SU-DHL-6 (cell line): ENCODE data around the gene GOLGA6D.
"Not testable (repeated sequence)": the region's sequence is repeated elsewhere in the genome, so short reads cannot be mapped to it uniquely, and the experiment has no call there.

Experiments
- H2AFZ ChIP-seq: fragments of 200-600 bp; sonication (generic); 2 replicates; pipeline ENCODE4 v1.6.1; 2014; ENCODE audit warnings: low read depth, mild to moderate bottlenecking, moderate library complexity, mixed read lengths, antibody characterized with exemption, low read length; ENCODE audit not compliant: severe bottlenecking
- H3F3A ChIP-seq: fragments of 200-600 bp; shearing (Covaris generic); 2 replicates; pipeline ENCODE4 v1.6.0; 2016; ENCODE audit warnings: antibody characterized with exemption, mild to moderate bottlenecking; ENCODE audit not compliant: insufficient read depth
- H3K27ac ChIP-seq: fragments of 200-600 bp; sonication (generic); 2 replicates; pipeline ENCODE4 v1.5.1; 2016; ENCODE audit warnings: low read depth, mild to moderate bottlenecking, low read length, moderate library complexity, mixed read lengths
- H3K27me3 ChIP-seq: fragments of 200-600 bp; sonication (generic), shearing (Covaris generic); 2 replicates; pipeline ENCODE4 v1.6.0; 2014; ENCODE audit warnings: mild to moderate bottlenecking, low read length
- H3K36me3 ChIP-seq: fragments of 200-600 bp; sonication (generic); 2 replicates; pipeline ENCODE4 v1.6.1; 2014; ENCODE audit warnings: mild to moderate bottlenecking, low read length, mixed read lengths
- H3K4me2 ChIP-seq: fragments of 300-600, 200-600 bp; shearing (Covaris generic), sonication (generic); 2 replicates; pipeline ENCODE4 v1.6.0; 2014; ENCODE audit warnings: low read length, low read depth, mild to moderate bottlenecking; ENCODE audit not compliant: poor library complexity, severe bottlenecking
- H3K4me3 ChIP-seq: fragments of 200-600 bp; sonication (generic); 2 replicates; pipeline ENCODE4 v1.5.1; 2014; ENCODE audit warnings: antibody characterized with exemption, low read length, mild to moderate bottlenecking, mixed read lengths; ENCODE audit not compliant: insufficient read depth, poor library complexity, severe bottlenecking
- H3K79me2 ChIP-seq: fragments of 200-600 bp; sonication (generic); 2 replicates; pipeline ENCODE4 v1.6.1; 2014; ENCODE audit warnings: mild to moderate bottlenecking, low read length, moderate library complexity; ENCODE audit not compliant: insufficient read depth
- H3K9ac ChIP-seq: fragments of 200-600 bp; sonication (generic); 2 replicates; pipeline ENCODE4 v1.7.0; 2014; ENCODE audit warnings: mild to moderate bottlenecking, low read length
- H3K9me2 ChIP-seq: fragments of 200-600 bp; sonication (generic); replicated peaks from 2 replicates; pipeline ENCODE4 v1.6.1; 2014; ENCODE audit warnings: low read length; ENCODE audit not compliant: insufficient read depth
- H3K9me3 ChIP-seq: fragments of 200-600 bp; sonication (generic); 2 replicates; pipeline ENCODE4 v1.6.1; 2014; ENCODE audit warnings: low read length, mixed read lengths; ENCODE audit not compliant: insufficient read depth
- H4K20me1 ChIP-seq: fragments of 200-600 bp; sonication (generic); 2 replicates; pipeline ENCODE4 v1.6.1; 2014; ENCODE audit warnings: low read depth, mild to moderate bottlenecking, antibody characterized with exemption, low read length, moderate library complexity, mixed read lengths
- EZH2phosphoT487 ChIP-seq: fragments of 200-600 bp; sonication (generic), shearing (Covaris generic); conservative IDR thresholded peaks from 2 replicates; pipeline ENCODE4 v1.6.1; 2018; ENCODE audit warnings: mild to moderate bottlenecking, antibody characterized with exemption, low read length, moderate library complexity, mixed read lengths
- TF ChIP-seq, protein P1 (sequence below): fragments of 200-600 bp; sonication (generic); IDR thresholded peaks from one replicate; pipeline ENCODE4 v1.5.1; 2017; ENCODE audit warnings: antibody characterized with exemption, mild to moderate bottlenecking, low read length, moderate library complexity; ENCODE audit not compliant: insufficient read depth, poor library complexity, severe bottlenecking

Gene GOLGA6D

DNA sequence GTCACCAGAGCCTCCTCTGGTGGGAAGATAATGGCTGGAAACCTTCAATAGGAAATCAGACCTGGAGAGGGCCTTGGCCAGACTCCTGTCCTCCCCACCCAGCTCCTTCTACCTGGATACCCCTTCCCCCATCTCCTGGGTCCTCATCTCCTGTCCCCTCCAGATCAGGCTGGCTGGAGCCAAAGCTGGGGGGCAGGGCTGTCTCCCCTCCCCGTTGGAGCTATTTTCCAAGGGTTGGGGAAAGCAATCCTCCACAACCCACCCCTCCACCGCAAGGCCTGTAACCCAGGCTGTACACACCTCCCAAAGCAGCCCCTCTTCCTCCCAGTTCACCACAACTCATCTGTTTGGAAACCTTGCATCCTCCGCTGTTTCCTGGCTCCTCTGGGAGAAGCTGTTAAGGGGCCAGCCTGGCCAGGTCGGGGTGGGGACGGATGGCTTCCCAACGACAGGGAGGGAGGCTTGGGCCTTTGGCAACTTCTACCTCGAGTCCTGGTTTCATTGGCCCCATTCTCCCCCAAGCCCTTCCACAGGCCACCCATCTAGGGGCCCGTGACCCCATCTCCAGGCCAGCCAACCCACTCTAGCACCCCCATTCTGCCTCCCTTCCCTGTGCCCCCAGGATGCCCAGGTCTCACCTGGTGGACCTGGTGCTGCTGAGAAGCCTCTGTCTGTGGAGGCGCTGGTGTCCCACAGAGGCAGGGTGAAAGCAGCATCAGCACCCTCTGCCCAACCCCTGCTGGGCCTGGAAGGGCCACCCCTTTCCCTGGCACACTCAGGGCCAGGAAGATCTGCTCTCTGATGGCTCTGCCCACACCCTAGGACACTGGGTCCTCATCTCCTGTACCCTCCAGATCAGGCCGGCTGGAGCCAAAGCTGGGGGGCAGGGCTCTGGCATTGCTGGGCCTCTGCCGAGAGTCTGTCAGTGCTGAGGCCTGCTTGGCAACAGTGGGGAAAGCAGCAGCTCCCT is 46.6 kb upstream of the GOLGA6D start:
- Histone ChIP-seq H3K9me2 (no peaks in the 10 kb centered on the region), H3K27ac (no peak overlapping the region), H3K9ac (no peak overlapping the region), H3K79me2 (no peaks in the 10 kb centered on the region), H3K4me2 (no peak overlapping the region), H2AFZ (no peak overlapping the region), H4K20me1 (no peaks in the 10 kb centered on the region), H3K27me3 (no peaks in the 10 kb centered on the region), H3K9me3 (no peaks in the 10 kb centered on the region), H3F3A (no peaks in the 10 kb centered on the region), H3K4me3 (no peak overlapping the region), H3K36me3 (no peaks in the 10 kb centered on the region)
- TF ChIP-seq EZH2phosphoT487: no peak
- TF ChIP-seq, protein P1, sequence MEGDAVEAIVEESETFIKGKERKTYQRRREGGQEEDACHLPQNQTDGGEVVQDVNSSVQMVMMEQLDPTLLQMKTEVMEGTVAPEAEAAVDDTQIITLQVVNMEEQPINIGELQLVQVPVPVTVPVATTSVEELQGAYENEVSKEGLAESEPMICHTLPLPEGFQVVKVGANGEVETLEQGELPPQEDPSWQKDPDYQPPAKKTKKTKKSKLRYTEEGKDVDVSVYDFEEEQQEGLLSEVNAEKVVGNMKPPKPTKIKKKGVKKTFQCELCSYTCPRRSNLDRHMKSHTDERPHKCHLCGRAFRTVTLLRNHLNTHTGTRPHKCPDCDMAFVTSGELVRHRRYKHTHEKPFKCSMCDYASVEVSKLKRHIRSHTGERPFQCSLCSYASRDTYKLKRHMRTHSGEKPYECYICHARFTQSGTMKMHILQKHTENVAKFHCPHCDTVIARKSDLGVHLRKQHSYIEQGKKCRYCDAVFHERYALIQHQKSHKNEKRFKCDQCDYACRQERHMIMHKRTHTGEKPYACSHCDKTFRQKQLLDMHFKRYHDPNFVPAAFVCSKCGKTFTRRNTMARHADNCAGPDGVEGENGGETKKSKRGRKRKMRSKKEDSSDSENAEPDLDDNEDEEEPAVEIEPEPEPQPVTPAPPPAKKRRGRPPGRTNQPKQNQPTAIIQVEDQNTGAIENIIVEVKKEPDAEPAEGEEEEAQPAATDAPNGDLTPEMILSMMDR: no peak

DNA sequence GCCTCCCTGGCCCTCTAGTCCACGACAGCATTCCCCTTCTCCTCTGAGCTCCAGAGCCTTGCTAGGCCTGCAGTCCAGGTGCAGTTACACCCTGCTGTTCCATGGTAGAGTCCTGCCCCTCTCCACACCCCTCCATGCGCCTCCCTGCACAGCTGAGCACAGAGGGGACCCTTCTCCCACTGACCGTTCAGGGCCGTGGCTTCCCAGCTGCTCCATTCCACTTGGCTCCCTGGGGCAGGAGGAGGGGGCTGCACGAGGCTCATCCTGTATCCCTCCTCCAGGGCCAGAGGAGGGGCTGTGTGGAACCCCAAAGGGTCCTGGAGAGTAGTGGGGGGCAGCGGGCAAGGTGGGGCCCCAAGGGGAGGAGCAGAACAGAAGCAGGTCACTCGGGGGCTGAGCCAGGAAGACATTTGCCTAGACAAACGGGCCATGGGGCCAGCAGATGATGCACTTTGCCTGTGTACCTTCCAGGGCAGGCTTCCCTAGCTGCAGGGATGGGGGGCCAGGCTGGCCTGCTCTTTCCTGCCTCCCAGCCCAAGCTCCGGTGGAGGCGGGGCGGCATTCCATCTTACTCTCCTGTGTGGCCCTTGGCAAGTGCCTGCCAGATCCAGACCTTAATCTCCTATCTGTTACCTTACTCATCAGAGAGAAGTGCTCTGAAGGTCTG is 45.2 kb upstream of the GOLGA6D start:
- H3K9me3 ChIP-seq: no peaks in the 10 kb centered on the region
- H3K4me2 ChIP-seq: no peak overlapping the region
- no peaks in the 10 kb centered on the region for H3F3A ChIP-seq
- no peaks in the 10 kb centered on the region for H3K9me2 ChIP-seq
- no peaks in the 10 kb centered on the region for H3K27me3 ChIP-seq
- H3K9ac ChIP-seq: no peak overlapping the region
- TF ChIP-seq, protein P1: no peak
- TF ChIP-seq EZH2phosphoT487: no peak
- no peaks in the 10 kb centered on the region for H4K20me1 ChIP-seq
- H3K79me2 ChIP-seq: no peaks in the 10 kb centered on the region
- no peaks in the 10 kb centered on the region for H3K36me3 ChIP-seq
- H3K27ac ChIP-seq: no peak overlapping the region
- H3K4me3 ChIP-seq: no peak overlapping the region
- H2AFZ ChIP-seq: no peak overlapping the region

DNA sequence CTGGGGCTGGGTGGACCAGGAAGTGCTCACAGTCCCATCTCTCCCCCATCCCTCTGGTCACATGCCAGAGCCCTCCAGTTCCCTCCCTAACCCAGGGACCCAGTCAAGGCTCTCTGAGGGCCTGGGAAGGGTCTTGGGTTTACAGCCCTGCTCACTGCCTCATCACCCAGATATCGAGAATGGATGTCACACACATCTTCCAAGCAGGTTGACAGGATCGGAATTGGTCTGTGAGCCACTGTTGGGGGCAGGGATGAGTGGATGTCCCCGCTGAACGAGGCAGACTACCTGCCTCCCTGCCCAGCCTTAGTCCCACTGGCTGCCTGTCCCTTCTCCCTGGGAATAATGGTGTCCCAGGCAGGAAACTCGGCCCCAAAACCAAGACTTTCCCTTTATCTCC is 44.5 kb upstream of the GOLGA6D start:
- H3K9me3 ChIP-seq: no peaks in the 10 kb centered on the region
- no peak overlapping the region for H2AFZ ChIP-seq
- H3K4me3 ChIP-seq: no peak overlapping the region
- no peak overlapping the region for H3K4me2 ChIP-seq
- TF ChIP-seq EZH2phosphoT487: no peak
- TF ChIP-seq, protein P1: no peak
- H3K36me3 ChIP-seq: no peaks in the 10 kb centered on the region
- H3F3A ChIP-seq: no peaks in the 10 kb centered on the region
- H3K9me2 ChIP-seq: no peaks in the 10 kb centered on the region
- H3K27me3 ChIP-seq: no peaks in the 10 kb centered on the region
- H3K9ac ChIP-seq: no peak overlapping the region
- no peak overlapping the region for H3K27ac ChIP-seq
- no peaks in the 10 kb centered on the region for H4K20me1 ChIP-seq
- no peaks in the 10 kb centered on the region for H3K79me2 ChIP-seq

DNA sequence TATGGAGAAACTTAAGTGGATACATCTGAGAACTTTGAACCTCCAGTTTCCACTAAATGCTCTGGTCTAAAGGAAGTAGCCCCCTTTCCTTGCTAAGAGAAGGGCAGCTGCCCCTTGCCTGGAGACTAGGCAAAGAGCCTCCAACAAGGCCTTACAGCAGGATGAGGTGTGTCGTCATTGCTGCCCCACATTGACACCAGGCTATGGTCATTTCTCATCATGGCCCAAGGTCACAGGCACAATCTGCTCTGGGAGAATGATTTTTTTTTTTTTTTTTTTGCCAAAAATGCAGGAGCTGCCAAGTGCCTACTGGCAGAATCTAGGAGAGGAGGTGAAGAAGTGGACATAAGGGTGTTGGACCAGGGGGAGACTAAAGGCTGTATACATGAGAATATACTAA is 36.9 kb upstream of the GOLGA6D start:
- H2AFZ ChIP-seq, H3K9me2 ChIP-seq, H3K9me3 ChIP-seq, H3F3A ChIP-seq, H3K27me3 ChIP-seq, H3K9ac ChIP-seq, H4K20me1 ChIP-seq, H3K79me2 ChIP-seq, H3K4me2 ChIP-seq, H3K36me3 ChIP-seq, H3K4me3 ChIP-seq, H3K27ac ChIP-seq: not testable (repeated sequence)

- not testable (repeated sequence) for H3K79me2 ChIP-seq, H3K27me3 ChIP-seq, H3K9me2 ChIP-seq, H3K4me3 ChIP-seq, H3K27ac ChIP-seq, H3K9ac ChIP-seq, H3K9me3 ChIP-seq, H3K36me3 ChIP-seq, H2AFZ ChIP-seq, H4K20me1 ChIP-seq, H3K4me2 ChIP-seq, H3F3A ChIP-seq
Observed at GRCh38 chr15:75248991-75249390, 33.6 kb upstream of the GOLGA6D start.
